Prostate gland (tissue), 2 donors: ENCODE measurements around the gene FFAR3. TPM values are rescaled to one million over a fixed set of nuclear protein-coding genes. Genes with fewer than 3 reads are reported as not detected.

Experiments
- DNase-seq: peaks from one replicate; pipeline ENCODE4 v3.0.0-alpha.2; 2019; ENCODE audit warnings: low spot score
- H3K27ac ChIP-seq, 2 donors: fragments of 200-600 bp; sonication (generic); 2 replicates each; pipeline ENCODE4 v1.5.1; 2017 to 2019
- H3K27me3 ChIP-seq: fragments of 200-600 bp; sonication (generic); replicated peaks from 2 replicates; pipeline ENCODE4 v1.5.1; 2019; ENCODE audit not compliant: insufficient read depth
- H3K36me3 ChIP-seq, 2 donors: fragments of 200-600 bp; sonication (generic); 1 replicate in 1 of 2; 2 replicates in 1 of 2; pipeline versions ENCODE4 v1.5.1 to v1.8.1; 2017 to 2019
- H3K4me1 ChIP-seq: fragments of 200-600 bp; sonication (generic); replicated peaks from 2 replicates; pipeline ENCODE4 v1.5.1; 2019
- H3K4me3 ChIP-seq, 2 donors: fragments of 200-600 bp; sonication (generic); 2 replicates each; pipeline ENCODE4 v1.5.1; 2017 to 2019
- H3K9me3 ChIP-seq: fragments of 200-600 bp; sonication (generic); 2 replicates; pipeline ENCODE4 v1.5.1; 2017
- CTCF ChIP-seq, 4 experiments: fragments of 200-600 bp in 2 of 4; fragments of 450-650 bp in 2 of 4; sonication (generic) in 2 of 4; IDR thresholded peaks; 1 replicate in 3 of 4; 2 replicates in 1 of 4; pipeline ENCODE4 v1.5.1; 2016 to 2019; ENCODE audit warnings: antibody characterized with exemption in 4 of 4, mild to moderate bottlenecking in 2 of 4, moderate library complexity in 2 of 4
- POLR2A ChIP-seq: fragments of 450-650 bp; IDR thresholded peaks from one replicate; pipeline ENCODE4 v1.6.1; 2016; ENCODE audit warnings: antibody characterized with exemption, mild to moderate bottlenecking
- POLR2AphosphoS5 ChIP-seq: sonication (generic); formaldehyde crosslinking; IDR thresholded peaks from one replicate; pipeline ENCODE4 v1.6.1; 2017; ENCODE audit warnings: antibody characterized with exemption
- WGBS: methylation state at CpG from one replicate; pipeline ENCODE4 v1.1.5; 2018; 5-methylcytosine and 5-hydroxymethylcytosine counted together
- intact Hi-C: fragments of 100-400 bp; cut with DNase I; formaldehyde crosslinking; loops from one replicate; pipeline ENCODE4 v1.14.2; 2022
- total RNA-seq, 2 donors: library from RNA; depleted of rRNA; stranded (reverse); fragments of >200 nt; gene quantifications; one replicate each; pipeline ENCODE4 v1.1.0, GENCODE V29; 2016

FFAR3 gene
- total RNA-seq, 2 donors from 2014 or later = 1.6 TPM; not detected in 1

GRCh38 chr19:35314858-35315470 lies 43.3 kb upstream of the FFAR3 start:
- no peaks in the 10 kb centered on the region for H3K9me3 ChIP-seq
- H3K27ac ChIP-seq = no peak overlapping the region
- H3K4me1 ChIP-seq = no peaks in the 10 kb centered on the region
- no peaks in the 10 kb centered on the region for H3K36me3 ChIP-seq
- no peak overlapping the region for H3K4me3 ChIP-seq
- intact Hi-C loops = no loop called here
- 85% methylated on average over 10 of the region's 10 CpGs for WGBS
- DNase-seq = no peak
- H3K27me3 ChIP-seq = no peaks in the 10 kb centered on the region
- no peak for TF ChIP-seq POLR2AphosphoS5
- no peak for TF ChIP-seq POLR2A
- TF ChIP-seq CTCF (IDR thresholded peaks at IDR 0.05) = no peak

GRCh38 chr19:35315883-35316282 lies 42.4 kb upstream of the FFAR3 start:
- H3K27ac ChIP-seq = no peak overlapping the region
- no peaks in the 10 kb centered on the region for H3K36me3 ChIP-seq

DNA sequence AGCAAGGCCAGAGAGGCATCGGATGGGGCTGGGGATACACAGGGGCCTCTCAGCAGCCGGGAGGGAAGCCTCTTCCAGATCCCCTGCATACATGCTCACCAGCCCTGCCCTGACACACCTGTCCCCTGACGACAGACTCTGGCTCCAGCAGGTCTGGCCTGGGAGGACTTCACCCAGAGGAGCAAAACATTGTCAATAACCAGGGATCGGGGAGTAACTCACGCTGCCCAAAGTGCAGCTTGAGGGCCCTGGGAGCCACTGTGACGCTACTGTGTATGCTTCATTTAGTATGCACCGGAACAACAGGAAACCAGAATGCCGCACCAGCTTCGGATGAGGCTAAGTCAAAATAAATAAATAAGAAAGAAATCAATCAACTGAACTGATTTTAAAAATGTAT lies 41.7 kb upstream of the FFAR3 start:
- DNase-seq = no peak
- no peaks in the 10 kb centered on the region for H3K4me1 ChIP-seq
- H3K4me3 ChIP-seq = no peak overlapping the region
- TF ChIP-seq CTCF (IDR thresholded peaks at IDR 0.05) (no peak), POLR2AphosphoS5 (no peak), POLR2A (no peak)
- 80% methylated on average over 9 of the region's 9 CpGs for WGBS
- H3K36me3 ChIP-seq = no peaks in the 10 kb centered on the region
- intact Hi-C loops = no loop called here
- no peak overlapping the region for H3K27ac ChIP-seq
- H3K27me3 ChIP-seq = no peaks in the 10 kb centered on the region
- H3K9me3 ChIP-seq = no peaks in the 10 kb centered on the region

More at GRCh38 chr19:35315883-35316282, 42.4 kb upstream of the FFAR3 start:
- Histone ChIP-seq H3K4me3 (no peak overlapping the region), H3K27me3 (no peaks in the 10 kb centered on the region), H3K9me3 (no peaks in the 10 kb centered on the region), H3K4me1 (no peaks in the 10 kb centered on the region)
- TF ChIP-seq POLR2A (no peak), CTCF (IDR thresholded peaks at IDR 0.05) (no peak), POLR2AphosphoS5 (no peak)
- WGBS = 66% methylated on average over 9 of the region's 9 CpGs
- intact Hi-C loops = no loop called here
- DNase-seq = no peak

- intact Hi-C loops = no loop called here
- no peak overlapping the region for H3K4me3 ChIP-seq
- no peak for DNase-seq
- TF ChIP-seq POLR2AphosphoS5 (no peak), POLR2A (no peak), CTCF (IDR thresholded peaks at IDR 0.05) (no peak)
- H3K27me3 ChIP-seq = no peaks in the 10 kb centered on the region
- no peaks in the 10 kb centered on the region for H3K4me1 ChIP-seq
- no peaks in the 10 kb centered on the region for H3K36me3 ChIP-seq
- H3K27ac ChIP-seq = no peak overlapping the region
- no peaks in the 10 kb centered on the region for H3K9me3 ChIP-seq
- WGBS = 73% methylated on average over 7 of the region's 7 CpGs
Measured at GRCh38 chr19:35317464-35318043, 40.7 kb upstream of the FFAR3 start.
